AG20443 (cell line): ENCODE data around the gene PCNT.

Experiments
- DNase-seq: peaks from one replicate; pipeline ENCODE4 v3.0.0; 2012; ENCODE audit warnings: low spot score, mixed read lengths

Gene PCNT

GRCh38 chr21:46323710-46324389 is at the start of gene PCNT, which contains the start of gene C21orf58:
PCNT (plus strand) TSS chr21:46324156; CDS start chr21:46324229, 73 bp downstream.
C21orf58 (minus strand) TSS chr21:46323870; CDS start chr21:46322738, 1,132 bp downstream.
- DNase-seq: peak; percentile 100

GRCh38 chr21:46274797-46275390 is 49.1 kb upstream of the PCNT start:
- DNase-seq: no peak

- DNase-seq: no peak
These were observed 39.8 kb upstream of the PCNT start for GRCh38 chr21:46284077-46284644.

- DNase-seq: no peak
These were observed 39.2 kb upstream of the PCNT start for GRCh38 chr21:46284733-46285132.

- no peak for DNase-seq
These were observed 38.7 kb upstream of the PCNT start, which contains the start of gene MCM3AP for GRCh38 chr21:46285206-46285661. MCM3AP (minus strand) TSS chr21:46285611; CDS start chr21:46285286, 325 bp downstream.

GRCh38 chr21:46285761-46286647 is 38.0 kb upstream of the PCNT start, which contains the start of gene YBEY:
YBEY (plus strand) TSS chr21:46286342; CDS start chr21:46286914, 572 bp downstream.
- DNase-seq: peak; percentile 97

GRCh38 chr21:46286648-46287002 is 37.3 kb upstream of the PCNT start:
- peak; percentile 40 for DNase-seq

GRCh38 chr21:46287541-46287940 is 36.4 kb upstream of the PCNT start:
- DNase-seq: no peak

GRCh38 chr21:46289655-46290179 is 34.2 kb upstream of the PCNT start:
- DNase-seq: no peak

GRCh38 chr21:46291561-46291960 is 32.4 kb upstream of the PCNT start:
- DNase-seq: no peak

- peak; percentile 65 for DNase-seq
These were observed 29.2 kb upstream of the PCNT start for GRCh38 chr21:46294647-46295176.

- no peak for DNase-seq
These were observed 28.7 kb upstream of the PCNT start for GRCh38 chr21:46295177-46295770.

GRCh38 chr21:46295996-46296752 is 27.8 kb upstream of the PCNT start:
- DNase-seq: peak; percentile 95

GRCh38 chr21:46297338-46298271 is 26.4 kb upstream of the PCNT start:
- peak; percentile 43 for DNase-seq

- DNase-seq: no peak
These were observed 24.8 kb upstream of the PCNT start for GRCh38 chr21:46299167-46299566.

- no peak for DNase-seq
These were observed 22.2 kb upstream of the PCNT start for GRCh38 chr21:46301759-46302158.

GRCh38 chr21:46304437-46304836 is 19.5 kb upstream of the PCNT start:
- DNase-seq: no peak

GRCh38 chr21:46304955-46305354 is 19.0 kb upstream of the PCNT start:
- no peak for DNase-seq

GRCh38 chr21:46307625-46308024 is 16.3 kb upstream of the PCNT start:
- DNase-seq: no peak
